LNCaP clone FGC (cell line): ENCODE measurements around the gene POLR2E.

Experiments
- DNase-seq: peaks from one replicate; pipeline ENCODE4 v3.0.0-alpha.2; 2011; ENCODE audit warnings: low read depth
- H3K4me3 ChIP-seq: 2 replicates; pipeline ENCODE4 v1.5.1; 2011; ENCODE audit warnings: mild to moderate bottlenecking, low read depth, low read length, control low read depth
- TF ChIP-seq, protein P1 (sequence below): IDR thresholded peaks from 2 replicates; pipeline ENCODE4 v1.5.1; 2012; ENCODE audit warnings: mild to moderate bottlenecking; ENCODE audit not compliant: control insufficient read depth, insufficient read depth; ENCODE audit errors: extremely low read depth

POLR2E gene

GRCh38 chr19:1051791-1052190 lies 43.4 kb downstream of the POLR2E start:
- TF ChIP-seq, protein P1, sequence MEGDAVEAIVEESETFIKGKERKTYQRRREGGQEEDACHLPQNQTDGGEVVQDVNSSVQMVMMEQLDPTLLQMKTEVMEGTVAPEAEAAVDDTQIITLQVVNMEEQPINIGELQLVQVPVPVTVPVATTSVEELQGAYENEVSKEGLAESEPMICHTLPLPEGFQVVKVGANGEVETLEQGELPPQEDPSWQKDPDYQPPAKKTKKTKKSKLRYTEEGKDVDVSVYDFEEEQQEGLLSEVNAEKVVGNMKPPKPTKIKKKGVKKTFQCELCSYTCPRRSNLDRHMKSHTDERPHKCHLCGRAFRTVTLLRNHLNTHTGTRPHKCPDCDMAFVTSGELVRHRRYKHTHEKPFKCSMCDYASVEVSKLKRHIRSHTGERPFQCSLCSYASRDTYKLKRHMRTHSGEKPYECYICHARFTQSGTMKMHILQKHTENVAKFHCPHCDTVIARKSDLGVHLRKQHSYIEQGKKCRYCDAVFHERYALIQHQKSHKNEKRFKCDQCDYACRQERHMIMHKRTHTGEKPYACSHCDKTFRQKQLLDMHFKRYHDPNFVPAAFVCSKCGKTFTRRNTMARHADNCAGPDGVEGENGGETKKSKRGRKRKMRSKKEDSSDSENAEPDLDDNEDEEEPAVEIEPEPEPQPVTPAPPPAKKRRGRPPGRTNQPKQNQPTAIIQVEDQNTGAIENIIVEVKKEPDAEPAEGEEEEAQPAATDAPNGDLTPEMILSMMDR: no peak
- DNase-seq: no peak
- no peak overlapping the region for H3K4me3 ChIP-seq

- DNase-seq: no peak
Measured at GRCh38 chr19:1050989-1051788, 44.0 kb downstream of the POLR2E start.

GRCh38 chr19:1049800-1050199 lies 45.4 kb downstream of the POLR2E start:
- TF ChIP-seq, protein P1: no peak
- no peak for DNase-seq
- H3K4me3 ChIP-seq: no peak overlapping the region

More at GRCh38 chr19:1050989-1051788, 44.0 kb downstream of the POLR2E start:
- no peak overlapping the region for H3K4me3 ChIP-seq
- TF ChIP-seq, protein P1: no peak

- no peak for DNase-seq
- TF ChIP-seq, protein P1: no peak
- no peak overlapping the region for H3K4me3 ChIP-seq
Measured at GRCh38 chr19:1049106-1049505, 46.1 kb downstream of the POLR2E start.

DNA sequence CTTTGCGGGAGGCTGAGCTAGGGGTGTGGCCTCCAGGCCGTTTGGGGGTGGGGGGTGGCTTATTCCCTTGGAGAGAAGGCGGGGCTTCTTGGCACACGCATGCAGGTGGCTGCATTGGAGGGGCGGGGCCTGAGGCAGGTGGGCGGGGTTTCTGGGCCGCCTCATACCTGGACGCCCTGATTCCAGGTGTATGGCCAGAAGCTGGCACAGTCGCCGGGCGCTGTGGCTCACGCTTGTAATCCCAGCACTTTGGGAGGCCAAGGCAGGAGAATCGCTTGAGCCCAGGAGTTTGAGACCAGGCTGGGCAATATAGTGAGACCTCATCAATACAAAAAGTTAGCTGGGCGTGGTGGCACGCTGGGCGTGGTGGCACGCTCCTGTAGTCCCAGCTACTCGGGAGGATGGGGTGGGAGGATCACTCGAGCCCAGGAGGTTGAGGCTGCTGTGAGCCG lies 47.5 kb downstream of the POLR2E start:
- TF ChIP-seq, protein P1: no peak
- no peak for DNase-seq
- no peak overlapping the region for H3K4me3 ChIP-seq

- H3K4me3 ChIP-seq: no peak overlapping the region
- DNase-seq: no peak
- TF ChIP-seq, protein P1: no peak
Measured at GRCh38 chr19:1046836-1047695, 48.1 kb downstream of the POLR2E start.
